Lung (tissue), 12 donors: Measurements from ENCODE around the gene MRTFA. TPM values are rescaled to one million over a fixed set of nuclear protein-coding genes. Genes with fewer than 3 reads are reported as not detected.

Experiments
- ATAC-seq: fragments of 200-7000 bp; cut with Tn5 transposase; one replicate; pipeline ENCODE4 v1.9.1; 2020; ENCODE audit warnings: moderate number of reproducible peaks; ENCODE audit not compliant: insufficient read depth, low FRiP score
- DNase-seq, 3 donors: peaks; one replicate each; pipeline ENCODE4 v3.0.0-alpha.2; 2013 to 2017
- H3K27ac ChIP-seq, 2 donors: one replicate each; pipeline ENCODE4 v1.5.1; 2013; ENCODE audit warnings: mild to moderate bottlenecking in 2 of 2, moderate library complexity in 2 of 2, control low read depth in 1 of 2, inconsistent platforms in 1 of 2, low read depth in 1 of 2, low read length in 1 of 2
- H3K27me3 ChIP-seq, 3 donors: one replicate each; pipeline ENCODE4 v1.5.1; 2013; ENCODE audit warnings: low read length in 2 of 3; ENCODE audit not compliant: control insufficient read depth in 3 of 3, insufficient read depth in 3 of 3
- H3K36me3 ChIP-seq, 4 donors: one replicate each; pipeline ENCODE4 v1.5.1; 2013; ENCODE audit warnings: low read length in 4 of 4, mild to moderate bottlenecking in 1 of 4, moderate library complexity in 1 of 4; ENCODE audit not compliant: control insufficient read depth in 4 of 4, insufficient read depth in 4 of 4
- H3K4me1 ChIP-seq, 5 donors: one replicate each; pipeline ENCODE4 v1.5.1; 2013; ENCODE audit warnings: low read length in 5 of 5, mild to moderate bottlenecking in 2 of 5, moderate library complexity in 1 of 5; ENCODE audit not compliant: control insufficient read depth in 5 of 5, insufficient read depth in 5 of 5
- H3K4me3 ChIP-seq: one replicate; pipeline ENCODE4 v1.5.1; 2013; ENCODE audit warnings: mild to moderate bottlenecking, control low read depth, moderate library complexity
- H3K9ac ChIP-seq, 2 donors: one replicate each; pipeline ENCODE4 v1.5.1; 2013; ENCODE audit warnings: low read length in 2 of 2, control low read depth in 1 of 2; ENCODE audit not compliant: insufficient read depth in 1 of 2
- H3K9me3 ChIP-seq, 4 donors: one replicate each; pipeline ENCODE4 v1.5.1; 2013; ENCODE audit warnings: low read length in 3 of 4, mild to moderate bottlenecking in 1 of 4, moderate library complexity in 1 of 4; ENCODE audit not compliant: control insufficient read depth in 4 of 4, insufficient read depth in 3 of 4
- WGBS, 2 donors: extraction: QIAGEN DNeasy Blood & Tissue Kit; methylation state at CpG; one replicate each; pipeline ENCODE4 v1.1.7; 2013; 5-methylcytosine and 5-hydroxymethylcytosine counted together
- polyA plus RNA-seq, 2 donors: library from polyadenylated mRNA; stranded (reverse); fragments of 200-250 nt; gene quantifications; one replicate each; pipeline ENCODE4 v1.2.1, GENCODE V29; 2013
- total RNA-seq, 2 donors: library from RNA; depleted of rRNA in 1 of 2; stranded (reverse); fragments of >200 nt in 1 of 2; gene quantifications; one replicate each; pipeline ENCODE4 v1.2.1, GENCODE V29; 2014 to 2021
- TF ChIP-seq, protein P1 (sequence below): IDR thresholded peaks from 2 replicates; pipeline ENCODE4 v1.5.1; 2012; ENCODE audit warnings: mild to moderate bottlenecking; ENCODE audit errors: control extremely low read depth, extremely low read depth
- donor health status: control.
- donor health status: control.
- donor health status: Bipolar disorder and iron deficiency.
- donor health status: healthy.
- donor health status: DM: yes; HTN: yes; CAD: no.

Gene MRTFA
- total and polyA plus RNA-seq, 4 donors = 26.3 to 64.0 (median 40.1) TPM

DNA sequence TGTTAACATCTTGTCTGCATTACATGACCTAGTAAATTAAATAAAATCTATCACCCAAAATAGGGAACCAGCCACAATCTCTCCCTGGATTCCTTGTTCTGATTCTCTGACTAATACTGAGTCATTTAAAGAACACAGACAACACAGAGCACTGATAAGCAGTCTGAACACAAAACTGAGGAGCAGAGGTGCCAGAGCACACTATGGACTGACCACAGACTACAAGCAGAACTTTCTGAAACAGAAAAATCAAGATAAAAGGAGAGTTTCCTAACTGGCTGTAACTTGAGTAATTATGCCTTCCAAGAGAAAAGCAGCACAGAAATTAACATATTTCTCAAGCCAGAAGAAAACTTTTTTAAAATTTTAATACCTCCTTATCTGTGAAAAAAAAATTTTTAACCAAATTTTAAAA is 137.3 kb downstream of the MRTFA start:
- DNase-seq (peak in 1 of 3 donors; percentile 17), ATAC-seq (peak; percentile 80)
- Histone ChIP-seq H3K4me1 (peaks cover 0 to 24% (median 3%) of the 10 kb centered on the region in 5 donors), H3K27me3 (no peaks in the 10 kb centered on the region), H3K9me3 (no peaks in the 10 kb centered on the region), H3K36me3 (no peaks in the 10 kb centered on the region), H3K4me3 (no peak overlapping the region), H3K9ac (no peak overlapping the region), H3K27ac (peak overlapping the region in 1 of 2 donors; percentile 65)
- TF ChIP-seq, protein P1, sequence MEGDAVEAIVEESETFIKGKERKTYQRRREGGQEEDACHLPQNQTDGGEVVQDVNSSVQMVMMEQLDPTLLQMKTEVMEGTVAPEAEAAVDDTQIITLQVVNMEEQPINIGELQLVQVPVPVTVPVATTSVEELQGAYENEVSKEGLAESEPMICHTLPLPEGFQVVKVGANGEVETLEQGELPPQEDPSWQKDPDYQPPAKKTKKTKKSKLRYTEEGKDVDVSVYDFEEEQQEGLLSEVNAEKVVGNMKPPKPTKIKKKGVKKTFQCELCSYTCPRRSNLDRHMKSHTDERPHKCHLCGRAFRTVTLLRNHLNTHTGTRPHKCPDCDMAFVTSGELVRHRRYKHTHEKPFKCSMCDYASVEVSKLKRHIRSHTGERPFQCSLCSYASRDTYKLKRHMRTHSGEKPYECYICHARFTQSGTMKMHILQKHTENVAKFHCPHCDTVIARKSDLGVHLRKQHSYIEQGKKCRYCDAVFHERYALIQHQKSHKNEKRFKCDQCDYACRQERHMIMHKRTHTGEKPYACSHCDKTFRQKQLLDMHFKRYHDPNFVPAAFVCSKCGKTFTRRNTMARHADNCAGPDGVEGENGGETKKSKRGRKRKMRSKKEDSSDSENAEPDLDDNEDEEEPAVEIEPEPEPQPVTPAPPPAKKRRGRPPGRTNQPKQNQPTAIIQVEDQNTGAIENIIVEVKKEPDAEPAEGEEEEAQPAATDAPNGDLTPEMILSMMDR = no peak

DNA sequence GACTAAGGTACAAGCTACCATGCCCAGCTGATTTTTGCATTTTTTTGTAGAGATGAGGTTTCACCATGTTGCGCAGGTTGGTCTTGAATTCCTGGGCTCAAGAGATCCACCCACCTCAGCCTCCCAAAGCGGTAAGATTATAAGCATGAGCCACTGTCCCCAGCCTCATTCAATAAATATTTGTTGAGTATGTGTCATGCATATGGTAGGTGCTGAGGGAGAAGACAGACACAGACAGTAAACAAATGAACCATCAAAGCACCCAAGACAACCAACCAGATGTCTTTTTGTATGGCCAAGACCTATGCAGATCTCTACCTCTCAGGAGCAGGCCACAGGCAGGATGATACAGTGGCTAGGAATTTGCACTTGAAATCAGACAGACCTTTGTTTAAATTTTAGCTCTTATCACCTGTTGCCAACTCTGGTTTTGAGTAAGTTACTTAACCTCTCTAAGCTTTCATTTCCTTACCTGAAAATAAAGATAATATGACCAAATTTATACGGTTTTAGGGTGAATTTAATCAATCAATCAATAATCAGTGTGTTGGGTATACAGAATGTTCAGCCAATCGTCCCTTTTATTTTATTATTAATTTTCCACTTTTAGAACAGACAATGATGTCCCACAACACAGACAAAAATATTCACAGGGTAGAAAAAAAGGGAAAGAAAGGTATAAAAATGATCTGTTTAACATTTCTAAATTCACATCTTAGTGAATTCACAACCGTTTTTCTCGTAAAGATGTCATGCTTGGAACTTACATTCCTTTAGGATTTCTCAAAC is 137.9 kb downstream of the MRTFA start:
- Histone ChIP-seq H3K9ac (no peak overlapping the region), H3K4me1 (peaks cover 0 to 24% (median 3%) of the 10 kb centered on the region in 5 donors), H3K36me3 (no peaks in the 10 kb centered on the region), H3K4me3 (no peak overlapping the region), H3K9me3 (no peaks in the 10 kb centered on the region), H3K27ac (peak overlapping the region; percentile 47 to 65), H3K27me3 (no peaks in the 10 kb centered on the region)
- DNase-seq (no peak), ATAC-seq (peak; percentile 71)
- TF ChIP-seq, protein P1 = no peak
- whole genome bisulfite sequencing, 2 donors = 72 to 83% methylated on average over 6 of the region's 6 CpGs

DNA sequence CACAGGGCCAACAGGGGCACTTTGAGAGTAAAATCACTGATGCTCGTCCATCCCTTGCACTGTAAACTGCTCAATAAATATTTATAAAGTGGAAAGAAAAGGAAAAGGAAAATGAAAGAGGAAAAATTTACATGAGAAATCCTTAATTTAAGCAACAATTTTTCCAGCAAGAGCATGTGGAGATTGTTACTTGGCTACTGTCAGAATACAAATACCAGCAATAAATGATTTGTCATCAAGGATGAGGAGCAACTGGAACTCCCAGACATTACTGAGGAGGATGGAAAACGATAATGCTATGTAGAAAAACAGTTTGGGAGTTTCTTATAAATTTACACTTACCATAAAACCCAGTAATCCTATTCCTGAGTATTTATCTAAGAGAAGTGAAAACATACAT is 143.1 kb downstream of the MRTFA start:
- no peak for ATAC-seq
- peaks cover 2 to 22% (median 16%) of the 10 kb centered on the region in 5 donors for H3K4me1 ChIP-seq
- no peak for DNase-seq
- H3K36me3 ChIP-seq = peaks cover 0 to 1% (median 0%) of the 10 kb centered on the region in 4 donors
- H3K27ac ChIP-seq = peak overlapping the region in 1 of 2 donors; percentile 67
- H3K4me3 ChIP-seq = no peak overlapping the region
- H3K27me3 ChIP-seq = no peaks in the 10 kb centered on the region
- H3K9me3 ChIP-seq = no peaks in the 10 kb centered on the region
- TF ChIP-seq, protein P1 = no peak
- no peak overlapping the region for H3K9ac ChIP-seq
- 76 to 82% methylated on average over 2 of the region's 2 CpGs for WGBS, 2 donors
